UCSD-AML1 (cell line): ENCODE measurements around the gene ENOX1.

Source experiments
- DNase-seq: peaks from one replicate; lab custom pipeline; 2025; ENCODE audit not compliant: unreplicated experiment; lab: John Stamatoyannopoulos, UW

The ENOX1 gene

DNA sequence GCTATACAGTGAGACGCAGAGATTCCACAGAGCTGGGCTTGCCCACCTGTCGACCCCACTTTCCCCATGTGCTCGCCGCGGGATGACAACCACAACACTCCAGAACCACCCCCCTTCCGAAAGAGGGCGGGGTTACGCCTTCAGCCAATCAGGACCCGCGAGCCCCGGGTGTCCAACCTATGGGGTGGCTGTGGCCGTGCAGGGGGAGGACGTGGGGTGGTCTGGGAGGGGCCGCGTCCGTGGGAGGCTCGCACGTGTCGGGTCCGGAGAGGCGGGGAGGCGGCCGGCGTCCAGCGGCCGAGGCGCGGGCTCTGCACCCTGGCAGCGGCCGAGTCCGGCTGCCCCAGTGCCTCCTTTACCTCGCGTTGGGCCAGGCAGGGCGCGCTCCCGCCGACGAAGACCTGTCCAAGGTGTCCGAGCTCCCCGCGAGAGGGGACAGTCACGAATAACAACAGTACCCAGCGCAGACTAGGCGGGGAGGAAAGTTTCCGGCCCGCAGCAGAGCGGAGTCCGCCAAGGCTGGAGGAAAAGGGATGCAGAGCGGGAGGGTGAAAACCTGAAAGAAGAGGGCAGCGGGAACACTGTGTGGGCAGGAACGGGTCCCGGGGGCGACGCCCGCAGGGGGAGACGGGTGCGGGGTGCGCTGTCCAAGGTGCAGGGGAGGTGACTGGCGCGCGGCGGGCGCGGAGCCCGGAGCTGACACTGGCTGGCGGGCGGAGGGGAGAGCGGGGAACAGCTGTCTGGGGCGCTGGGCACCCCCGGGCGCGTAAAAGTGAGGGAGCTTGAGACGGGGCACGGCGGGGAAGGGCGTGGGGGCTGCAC is 911 bp downstream of the ENOX1 start:
- peak; percentile 15 for DNase-seq

DNA sequence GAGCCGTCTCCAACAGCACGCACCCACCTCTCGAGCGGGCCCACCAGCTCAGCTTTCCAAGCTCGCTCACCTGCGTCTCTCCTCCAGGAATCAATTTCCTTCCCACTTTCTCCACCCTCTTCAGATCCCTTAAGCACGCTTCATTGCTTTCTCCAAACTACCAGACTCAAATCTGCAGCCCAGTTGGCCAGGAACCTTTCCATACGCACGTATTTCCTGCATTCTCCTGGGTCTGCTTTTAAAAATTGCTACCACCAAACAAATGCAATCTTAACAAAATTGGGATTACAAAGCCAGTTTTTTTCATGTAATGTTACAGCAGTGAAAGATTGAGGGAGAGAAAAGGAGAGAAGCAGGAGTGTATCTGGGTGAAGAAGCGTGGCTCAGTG is 1.5 kb downstream of the ENOX1 start:
- no peak for DNase-seq

DNA sequence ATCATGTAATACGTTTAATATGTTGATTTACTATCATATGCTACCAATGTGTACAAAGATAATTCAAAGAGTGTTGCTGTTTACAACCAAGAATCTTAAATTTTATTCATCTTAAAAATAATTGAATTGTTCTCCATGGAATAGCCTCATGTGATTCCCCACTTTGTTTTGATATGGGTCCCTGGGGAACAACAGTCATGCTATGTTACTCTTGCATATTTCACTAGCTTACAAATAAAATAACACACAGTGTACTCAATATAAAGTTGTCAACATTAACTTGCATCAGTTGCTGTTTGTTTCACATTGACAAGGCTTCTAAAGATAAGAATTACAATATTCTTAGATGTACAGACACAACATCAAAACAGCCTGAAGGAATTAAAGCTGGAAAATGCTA is 2.3 kb downstream of the ENOX1 start:
- no peak for DNase-seq

DNA sequence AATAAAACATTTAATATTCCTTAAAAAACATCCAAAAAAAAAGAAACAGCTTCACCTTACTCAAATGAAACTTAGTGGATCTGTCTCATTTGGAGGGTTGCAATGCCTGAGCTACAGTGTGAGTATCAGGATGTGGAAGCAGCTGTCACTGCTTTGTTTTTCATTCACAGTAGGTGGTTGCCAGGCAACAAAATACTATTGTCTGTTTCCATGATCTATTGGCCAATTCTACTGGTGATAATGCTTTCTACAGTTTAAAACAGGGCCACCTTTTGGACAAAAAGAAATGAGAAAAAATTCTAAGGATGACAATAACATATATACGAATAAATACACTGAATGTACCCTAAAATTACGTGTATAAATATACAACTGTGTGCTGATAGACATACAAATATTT is 3.0 kb downstream of the ENOX1 start:
- DNase-seq: no peak

DNA sequence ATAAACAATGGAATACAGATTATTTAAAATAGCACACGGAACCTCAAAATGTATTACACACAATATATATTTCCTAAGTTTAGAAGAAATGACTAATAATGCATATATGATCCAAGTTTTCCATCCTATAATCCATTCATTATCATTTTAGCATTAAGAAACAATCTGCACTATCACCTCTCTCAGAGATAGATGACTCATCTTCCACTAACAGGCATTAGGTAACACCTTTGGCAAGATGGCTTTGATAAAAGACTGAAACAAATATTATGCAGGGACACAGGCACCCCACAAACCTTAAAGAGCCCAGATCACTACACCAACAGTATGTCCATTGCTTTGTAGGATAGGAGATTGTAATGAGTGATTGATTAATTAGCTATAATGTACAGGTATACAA is 4.1 kb downstream of the ENOX1 start:
- no peak for DNase-seq

DNA sequence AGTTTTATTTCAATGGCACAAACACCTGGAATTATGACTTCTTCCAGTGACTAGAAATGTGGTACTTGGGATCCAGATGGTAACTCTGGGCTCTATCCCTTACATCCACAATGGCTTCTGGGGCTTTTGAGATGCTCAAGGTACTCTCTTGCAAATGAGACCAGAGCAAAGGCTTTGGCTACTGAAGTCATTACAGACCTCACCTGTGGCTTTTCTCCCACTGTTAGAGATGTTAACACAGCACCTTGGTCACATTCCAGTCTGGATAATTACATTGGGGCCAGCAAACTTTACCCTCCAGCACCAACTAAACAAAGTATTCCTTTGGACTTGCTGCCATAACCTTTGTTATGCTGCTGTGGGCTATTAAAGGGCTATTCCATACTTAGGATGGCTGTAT is 6.1 kb downstream of the ENOX1 start:
- no peak for DNase-seq

DNA sequence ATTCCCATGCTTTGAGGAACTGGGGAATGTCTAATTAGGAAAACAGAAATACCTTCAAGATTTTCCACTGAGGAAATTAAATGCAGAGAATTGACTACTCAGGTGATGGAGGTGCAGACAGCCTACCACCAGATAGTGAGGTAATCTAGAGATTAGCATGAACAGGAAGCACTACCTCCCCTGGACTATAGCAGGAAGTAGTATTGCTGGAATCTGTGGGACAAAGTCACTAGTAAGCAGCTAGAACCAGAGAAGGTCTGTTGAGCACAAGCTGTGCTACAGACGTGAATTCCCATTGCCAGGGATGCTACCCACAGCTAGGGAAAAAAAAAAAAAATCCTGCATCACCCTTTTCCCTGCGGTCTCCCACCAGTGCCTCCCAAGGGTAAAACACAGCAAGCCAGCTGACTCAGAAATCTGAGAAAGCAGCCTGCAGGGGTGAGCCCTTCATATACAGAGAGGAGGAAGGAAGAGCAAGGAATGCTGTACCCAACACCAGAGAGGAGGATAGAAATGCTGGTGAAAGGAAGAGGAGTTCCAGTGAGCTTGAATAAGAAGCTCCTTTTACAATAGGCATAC is 10.2 kb downstream of the ENOX1 start:
- DNase-seq: no peak

DNA sequence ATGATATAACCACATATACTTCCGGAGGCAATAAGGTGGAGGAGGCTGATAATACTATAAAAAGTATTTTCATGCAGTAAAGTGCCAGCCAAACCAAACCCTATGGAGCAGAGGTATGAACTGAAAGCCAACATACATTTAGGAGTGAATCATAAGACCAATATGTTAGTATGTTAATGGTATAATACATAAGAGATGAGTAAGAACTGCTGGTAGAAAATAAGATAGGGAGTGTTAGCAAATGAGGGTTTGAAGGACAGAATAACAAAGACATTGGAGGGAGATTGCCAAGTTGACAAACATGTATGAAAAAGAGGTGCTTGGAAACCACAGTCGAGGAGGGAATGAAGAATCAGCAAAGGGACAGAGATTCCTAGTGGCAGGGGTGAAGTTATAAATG is 10.8 kb downstream of the ENOX1 start:
- no peak for DNase-seq

DNA sequence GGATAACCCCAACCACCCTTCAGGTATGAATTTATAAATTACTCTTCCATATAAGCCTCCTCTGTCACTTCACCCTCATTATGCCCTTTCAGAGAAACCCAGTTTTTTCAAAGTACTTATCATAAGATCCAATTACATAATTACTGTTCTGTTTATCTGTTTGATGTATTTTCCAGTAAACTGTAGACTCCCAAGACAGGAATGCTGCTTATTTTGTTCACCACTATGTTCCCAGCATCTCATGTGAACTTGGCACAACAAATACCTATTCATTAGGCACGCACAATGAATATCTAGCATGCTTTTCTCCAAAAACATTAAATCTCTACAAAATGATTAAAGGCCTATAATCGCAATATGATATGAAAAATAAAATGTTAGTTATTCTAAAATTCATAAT is 13.2 kb downstream of the ENOX1 start:
- DNase-seq: no peak

DNA sequence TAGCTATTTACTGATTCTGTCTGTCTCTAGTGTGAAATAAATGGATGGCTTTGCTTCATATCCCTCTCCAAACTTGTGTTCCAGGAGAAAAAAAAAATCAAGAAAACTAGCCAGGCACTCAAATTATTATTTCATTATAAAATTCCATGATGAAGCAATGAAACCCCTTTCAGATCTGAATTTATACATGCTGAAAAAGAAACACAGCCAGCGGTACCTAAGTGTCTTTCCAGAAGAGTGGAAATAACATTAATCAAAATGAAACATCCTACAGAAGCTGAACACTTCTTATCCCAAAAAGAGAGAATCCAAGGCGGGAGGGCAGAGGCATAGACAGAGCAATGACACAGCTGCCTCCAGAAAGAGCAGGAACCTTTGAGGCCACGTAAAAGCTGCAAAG is 15.9 kb downstream of the ENOX1 start:
- no peak for DNase-seq

DNA sequence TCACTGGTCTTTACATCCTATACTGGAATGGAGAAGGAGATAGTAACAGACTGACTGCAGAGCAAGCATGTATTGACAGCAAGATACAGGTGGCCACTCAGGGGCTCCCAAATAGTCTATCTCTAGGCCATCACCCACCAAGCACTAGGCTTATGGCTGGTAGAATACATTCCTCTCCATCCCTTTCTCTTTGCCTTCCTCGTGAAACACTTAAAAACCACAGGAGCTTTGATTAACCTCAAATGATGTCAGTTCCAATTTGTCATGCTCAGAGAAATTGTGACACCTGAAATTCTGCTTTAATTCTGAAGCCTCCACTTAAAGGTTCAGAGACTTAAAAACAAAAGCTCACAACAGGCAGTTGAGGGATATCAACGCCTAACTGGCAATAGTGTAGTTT is 17.2 kb downstream of the ENOX1 start:
- no peak for DNase-seq

DNA sequence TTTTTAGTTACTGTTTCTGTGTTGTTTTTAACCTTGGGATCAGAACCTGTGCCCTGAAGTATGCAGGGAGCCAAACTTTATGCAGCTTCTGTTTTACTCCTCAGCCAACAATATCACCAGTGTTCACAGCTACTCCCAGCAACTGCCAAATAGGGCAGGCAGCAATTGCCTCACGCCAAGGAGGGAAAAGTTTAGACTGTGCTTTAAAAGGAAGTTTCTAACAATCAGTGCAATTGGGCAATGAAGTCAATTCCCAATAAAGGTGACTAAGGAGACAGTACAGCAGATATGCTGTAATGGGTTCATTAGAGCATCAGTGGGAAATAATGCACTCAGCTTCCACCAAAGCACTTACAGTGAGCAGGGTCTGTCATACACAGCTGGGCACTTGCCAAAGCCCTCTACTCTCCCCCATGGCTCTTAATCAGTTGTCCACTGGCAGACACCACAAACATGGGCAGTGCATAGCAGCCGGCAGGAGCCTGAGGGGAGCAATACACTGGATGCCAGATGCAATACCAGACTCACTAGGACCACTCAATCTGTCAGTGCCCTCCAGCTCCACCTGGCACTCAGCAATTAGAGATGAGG is 19.3 kb downstream of the ENOX1 start:
- no peak for DNase-seq

DNA sequence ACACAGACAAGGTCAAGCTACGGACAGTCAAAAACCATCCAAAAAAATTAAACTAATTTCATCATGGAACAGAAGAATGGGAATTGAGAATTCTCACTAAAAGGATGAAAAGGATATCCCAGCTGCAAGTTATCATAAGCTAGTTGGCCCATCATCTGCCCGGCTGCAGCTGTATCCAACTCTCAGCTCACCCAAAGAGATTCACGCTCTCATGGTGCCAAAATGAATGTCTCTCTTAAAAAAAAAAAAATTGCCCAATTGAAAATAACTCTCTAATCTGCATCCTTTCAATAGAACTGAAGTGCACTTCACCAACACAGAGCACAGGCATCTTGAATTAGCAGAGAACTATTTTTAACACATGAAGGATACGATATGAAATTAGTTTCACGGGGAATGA is 20.0 kb downstream of the ENOX1 start:
- DNase-seq: no peak

DNA sequence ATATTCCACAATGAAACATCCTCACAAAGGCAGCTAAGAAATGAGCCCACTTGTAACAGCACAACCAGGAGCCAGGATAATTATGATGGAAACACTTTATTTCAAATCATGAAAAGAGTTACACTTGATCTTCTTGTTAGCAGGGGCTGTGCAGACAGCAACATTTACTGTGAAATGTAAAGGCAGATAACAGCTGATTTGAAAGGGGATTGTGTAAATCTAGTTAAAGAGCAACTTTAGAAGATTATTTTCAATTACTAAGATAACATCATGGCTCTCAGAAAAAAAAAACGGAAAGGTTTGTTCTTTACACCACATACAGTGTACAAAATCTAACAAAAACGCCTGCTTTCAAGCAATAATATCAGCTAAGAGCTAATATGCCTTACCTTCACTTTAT is 22.4 kb downstream of the ENOX1 start:
- DNase-seq: no peak

DNA sequence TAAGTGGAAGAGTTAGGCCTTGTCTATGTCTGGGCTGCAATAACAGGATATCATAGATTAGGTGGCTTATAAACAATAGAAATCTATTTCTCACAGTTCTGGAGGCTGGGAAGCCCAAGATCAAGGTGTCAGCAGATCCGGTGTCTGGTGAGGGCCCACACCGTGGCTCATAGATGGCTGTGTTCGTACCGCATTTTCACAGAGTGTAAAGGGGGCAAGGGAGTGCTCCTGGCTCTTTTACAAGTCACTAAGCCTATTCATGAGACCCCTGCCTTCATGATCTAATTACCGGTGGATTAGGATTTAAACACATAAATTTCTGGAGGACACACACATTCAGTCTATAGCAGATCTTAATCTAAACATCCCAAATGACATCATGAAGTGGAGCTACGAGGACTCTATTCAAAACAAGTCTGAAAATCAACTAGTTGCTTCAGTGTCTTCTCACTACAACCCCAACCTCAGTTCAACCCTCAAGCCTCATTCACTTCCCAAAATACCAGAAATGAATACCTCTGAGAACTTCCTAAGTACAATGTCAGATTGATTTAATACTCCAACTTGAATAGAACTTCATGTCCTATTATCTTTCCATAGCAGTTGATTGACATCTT is 23.5 kb downstream of the ENOX1 start:
- DNase-seq: no peak

DNA sequence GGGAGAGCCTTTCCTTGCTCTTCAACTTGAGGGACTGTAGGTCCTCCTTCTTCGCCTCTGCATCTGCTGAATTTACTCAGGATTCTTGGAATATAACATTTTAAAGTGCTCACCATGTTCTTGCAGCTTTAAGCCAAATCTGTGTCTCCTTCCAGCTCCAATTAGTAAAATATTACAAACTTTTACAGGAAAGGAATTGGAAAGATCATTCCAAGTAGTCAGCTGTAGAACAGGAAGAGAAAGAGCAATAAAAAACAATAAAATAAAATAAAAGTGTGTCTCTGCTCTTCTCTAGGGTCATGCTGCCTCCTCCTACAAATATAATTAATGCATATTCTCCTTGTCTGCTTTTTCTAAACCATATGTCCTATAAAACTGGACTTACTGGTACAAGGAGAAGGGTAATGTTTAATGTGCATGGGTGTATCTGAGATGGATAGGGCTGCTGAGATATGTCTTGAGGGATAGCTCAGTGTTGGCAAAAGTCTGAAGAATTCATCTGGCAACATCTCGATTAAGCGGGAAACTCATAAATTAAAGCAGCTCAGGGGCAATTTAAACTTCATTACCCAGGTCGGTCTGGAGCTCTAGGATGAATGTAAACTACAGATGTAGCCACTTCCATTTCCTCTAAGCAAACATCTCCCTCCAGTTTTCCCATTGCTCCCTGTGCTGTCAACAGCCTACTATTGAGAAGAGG is 25.0 kb downstream of the ENOX1 start:
- DNase-seq: no peak

DNA sequence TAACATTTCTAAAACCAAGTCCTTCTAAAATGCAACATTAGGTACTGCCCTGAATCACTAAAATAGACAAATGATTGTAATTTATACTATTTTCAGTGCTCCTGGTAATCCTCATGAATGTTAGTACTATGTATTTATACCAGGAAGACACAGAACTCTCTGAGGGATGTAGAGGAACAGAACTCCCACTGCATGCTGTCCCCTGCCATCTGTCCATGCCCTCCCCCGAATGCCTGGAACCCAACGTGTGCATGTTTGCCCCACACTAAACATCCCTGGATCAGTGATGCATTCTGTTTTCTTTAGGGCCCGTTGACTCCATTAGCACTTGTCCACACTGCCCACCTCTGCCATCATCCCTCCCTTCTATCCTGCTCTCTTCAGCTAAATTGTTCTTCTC is 26.5 kb downstream of the ENOX1 start:
- DNase-seq: no peak

DNA sequence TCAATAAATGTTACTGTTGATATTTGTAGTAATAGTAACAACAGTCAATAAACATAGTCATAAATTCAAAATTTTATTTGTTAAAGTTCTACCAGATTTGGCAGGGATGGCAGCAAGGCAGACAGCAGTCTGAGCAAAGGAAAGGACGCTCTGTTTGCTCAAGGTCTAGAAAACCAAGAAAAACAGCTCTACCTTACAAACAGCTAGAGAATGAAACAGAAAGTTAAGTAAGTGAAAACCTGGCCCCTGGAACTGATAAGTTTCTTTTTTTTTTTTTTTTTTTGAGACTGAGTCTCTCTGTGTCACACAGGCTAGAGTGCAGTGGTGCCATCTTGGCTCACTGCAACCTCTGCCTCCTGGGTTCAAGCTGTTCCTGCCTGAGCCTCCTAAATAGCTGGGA is 27.9 kb downstream of the ENOX1 start:
- no peak for DNase-seq

DNA sequence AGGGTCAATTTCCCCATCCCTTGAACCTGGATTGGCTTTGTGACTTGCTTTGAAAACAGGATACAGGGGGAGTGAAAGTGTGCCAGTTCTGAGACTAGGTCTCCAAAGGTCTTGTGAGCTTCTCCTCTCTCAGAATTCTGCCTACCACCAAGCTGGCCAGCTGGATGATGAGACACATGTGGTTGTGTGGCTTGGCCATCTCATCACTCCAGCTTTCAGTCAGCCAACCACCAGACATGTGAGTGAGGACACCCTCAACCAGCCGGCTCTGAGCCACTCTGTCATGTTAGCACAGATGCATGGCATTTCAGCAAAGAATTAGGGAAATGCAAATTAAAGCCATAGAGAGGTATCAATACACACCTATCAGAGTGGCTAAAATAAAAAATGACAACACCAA is 29.5 kb downstream of the ENOX1 start:
- DNase-seq: peak; percentile 9

DNA sequence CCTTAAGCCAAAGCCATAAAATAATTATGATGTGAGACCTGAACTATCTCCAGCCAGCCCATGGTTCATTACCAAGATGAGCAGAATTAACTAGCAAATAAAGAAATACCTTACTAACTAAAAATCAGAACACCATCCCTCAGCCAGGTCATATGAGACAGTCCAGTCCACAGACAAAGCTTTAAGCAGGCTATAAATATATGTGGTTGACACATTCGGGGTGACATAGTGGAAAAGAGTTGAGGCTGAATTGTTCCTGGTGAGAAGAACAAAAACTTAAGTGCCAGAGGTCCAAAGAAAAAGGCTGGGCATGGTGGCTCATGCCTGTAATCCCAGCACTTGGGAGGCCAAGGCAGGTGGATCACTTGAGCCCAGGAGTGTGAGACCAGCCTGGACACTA is 30.9 kb downstream of the ENOX1 start:
- no peak for DNase-seq

DNA sequence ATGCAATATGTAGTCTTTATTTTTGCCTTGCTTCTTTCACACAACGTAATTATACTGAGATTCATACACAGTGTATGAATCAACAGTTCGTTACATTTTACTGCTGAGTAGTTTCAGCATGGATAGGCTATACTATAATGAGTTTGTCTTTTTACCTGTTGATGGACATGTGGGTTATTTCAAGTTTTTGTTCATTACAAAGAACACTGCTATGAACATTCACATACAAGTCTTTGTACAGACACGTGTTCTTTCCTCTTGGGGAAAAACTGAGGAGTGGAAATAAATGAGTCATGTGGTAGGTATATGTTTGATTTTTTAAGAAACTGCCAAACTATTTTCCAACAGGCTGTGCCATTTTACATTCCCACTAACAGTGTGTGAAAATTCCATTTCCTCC is 35.1 kb downstream of the ENOX1 start:
- no peak for DNase-seq

DNA sequence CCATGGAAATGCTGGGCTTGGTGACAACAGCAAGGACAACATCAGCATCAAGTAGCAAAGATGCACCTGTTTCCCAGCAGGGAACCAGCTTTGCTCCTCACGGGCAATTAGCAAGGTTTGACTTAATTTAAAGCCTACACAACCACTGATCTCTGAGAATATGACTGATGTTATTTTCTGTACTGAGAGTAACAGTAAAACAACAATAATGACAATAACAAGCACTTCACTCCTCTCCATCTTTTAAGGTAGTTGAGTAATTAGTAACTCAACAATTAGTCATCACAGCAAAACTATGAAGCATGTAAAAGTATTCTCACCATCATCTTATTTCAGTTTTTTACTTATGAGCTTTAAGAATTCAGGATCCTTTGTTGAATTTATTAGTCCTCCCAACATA is 37.3 kb downstream of the ENOX1 start:
- DNase-seq: no peak
